Stimulated activated CD8-positive, alpha-beta memory T cell treated with anti-CD3 and anti-CD28 coated beads, Interleukin-15, amount 100 ng/mL, for 24 hours (primary cell): ENCODE results near the gene SMIM45.

Experiments used
- DNase-seq: peaks from one replicate; pipeline ENCODE4 v3.0.0-alpha.2; 2020; ENCODE audit warnings: low read depth

The SMIM45 gene

GRCh38 chr22:41970601-41971000 lies 18.7 kb downstream of the SMIM45 start:
- DNase-seq = no peak

- no peak for DNase-seq
Observed at GRCh38 chr22:41971431-41971830, 19.5 kb downstream of the SMIM45 start.

DNA sequence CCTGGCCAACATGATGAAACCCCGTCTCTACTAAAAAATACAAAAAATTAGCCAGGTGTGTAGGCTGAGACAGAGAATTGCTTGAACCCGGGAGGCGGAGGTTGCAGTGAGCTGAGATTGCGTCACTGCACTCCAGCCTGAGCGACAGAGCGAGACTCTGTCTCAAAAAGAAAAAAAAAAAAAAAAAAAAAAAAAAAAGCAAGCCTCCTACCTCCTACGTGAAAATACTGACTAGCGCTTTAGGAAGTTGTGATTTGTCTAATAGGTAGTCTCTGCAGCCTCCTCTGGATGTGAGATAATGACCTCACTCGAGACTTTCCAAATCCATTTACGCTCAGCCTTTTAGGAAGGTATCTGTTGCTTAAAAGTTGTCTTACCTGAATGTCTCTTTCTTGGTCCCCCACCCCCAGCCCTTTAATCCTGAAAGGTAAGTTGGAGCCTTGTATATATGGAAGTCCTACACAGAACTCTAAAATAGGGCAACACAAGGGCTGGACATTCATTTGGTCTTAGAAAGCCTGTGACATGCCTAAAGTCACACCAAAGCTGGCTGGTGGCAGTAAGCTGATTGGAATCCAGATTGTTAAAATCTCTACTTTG lies 22.8 kb downstream of the SMIM45 start:
- no peak for DNase-seq

DNA sequence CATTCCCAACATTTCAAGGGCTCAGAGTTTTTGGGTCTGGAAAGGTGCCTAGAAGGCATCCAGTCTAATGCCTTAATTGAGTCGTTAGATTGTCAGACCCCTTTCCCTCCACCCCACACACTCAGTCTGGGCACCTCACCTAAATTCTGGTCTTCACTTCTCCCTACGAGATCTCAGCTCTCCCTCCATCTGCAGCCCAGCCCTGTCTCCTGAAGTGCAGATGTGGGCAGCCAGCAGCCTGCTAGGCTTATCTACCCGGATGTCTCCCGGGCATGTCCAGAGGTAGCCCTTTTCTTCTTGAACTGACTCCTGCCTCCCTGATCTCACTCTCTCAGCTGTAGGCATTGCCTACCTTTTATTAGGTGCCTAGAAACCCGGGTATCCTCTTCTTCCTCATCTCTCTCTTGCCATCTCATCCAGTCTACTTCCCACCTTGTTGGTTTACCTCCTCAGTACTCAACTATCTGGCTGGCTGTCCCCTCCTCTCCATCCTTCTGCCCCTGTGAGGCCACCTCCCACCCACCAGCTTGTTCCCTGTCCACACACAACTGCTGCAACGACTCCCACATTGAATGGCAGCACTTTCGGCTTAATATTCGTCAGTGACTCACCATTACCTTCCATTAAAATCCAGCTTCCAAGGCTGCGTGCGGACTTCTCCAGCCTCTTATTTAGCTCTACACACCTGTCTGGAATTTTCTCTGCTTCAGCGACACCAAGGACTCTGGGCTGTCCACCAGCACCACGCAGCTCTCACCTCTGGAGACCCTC lies 23.5 kb downstream of the SMIM45 start:
- DNase-seq = no peak

DNA sequence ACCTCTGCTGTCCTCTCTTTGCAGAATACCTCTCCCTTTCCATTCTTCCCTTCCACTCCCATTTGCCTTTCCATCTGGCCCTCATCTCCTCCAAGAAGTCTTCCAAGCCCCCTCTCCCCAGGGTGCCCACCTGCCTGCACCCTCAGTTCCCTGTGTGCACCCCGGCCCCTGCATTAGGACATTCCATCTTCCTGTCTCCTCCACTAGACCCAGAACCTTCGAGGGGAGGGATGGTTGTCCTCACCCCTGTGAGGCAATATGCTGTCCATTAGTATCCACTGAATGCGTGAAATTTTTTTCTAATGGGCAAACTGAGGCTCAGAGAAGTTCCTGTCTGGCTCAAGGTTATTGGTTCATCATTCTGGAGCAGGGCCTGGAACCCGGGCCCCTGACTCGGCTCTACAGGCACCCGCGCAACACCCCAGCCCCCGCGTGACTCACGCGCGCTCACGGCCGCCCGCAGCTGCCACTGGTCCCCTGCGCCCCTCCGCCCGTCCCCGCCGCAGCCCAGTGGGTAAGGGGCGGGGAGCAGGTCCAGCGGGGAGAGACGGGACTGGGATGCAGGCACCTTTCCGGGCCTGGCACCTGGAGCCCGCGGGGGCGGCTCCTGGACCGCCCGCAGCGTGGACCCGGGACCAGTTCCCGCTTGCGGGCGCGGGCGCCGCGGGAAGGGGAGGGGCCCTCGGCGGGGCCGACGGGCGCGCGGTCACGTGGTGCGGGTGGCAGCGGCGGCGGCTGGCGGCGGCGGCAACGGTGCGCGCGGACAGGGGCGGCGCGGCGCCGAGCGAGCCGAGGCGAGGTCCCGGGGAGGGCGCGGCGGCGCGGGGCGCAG lies 24.3 kb downstream of the SMIM45 start:
- no peak for DNase-seq

- DNase-seq = no peak
Observed at GRCh38 chr22:41976961-41977566, 25.1 kb downstream of the SMIM45 start.

DNA sequence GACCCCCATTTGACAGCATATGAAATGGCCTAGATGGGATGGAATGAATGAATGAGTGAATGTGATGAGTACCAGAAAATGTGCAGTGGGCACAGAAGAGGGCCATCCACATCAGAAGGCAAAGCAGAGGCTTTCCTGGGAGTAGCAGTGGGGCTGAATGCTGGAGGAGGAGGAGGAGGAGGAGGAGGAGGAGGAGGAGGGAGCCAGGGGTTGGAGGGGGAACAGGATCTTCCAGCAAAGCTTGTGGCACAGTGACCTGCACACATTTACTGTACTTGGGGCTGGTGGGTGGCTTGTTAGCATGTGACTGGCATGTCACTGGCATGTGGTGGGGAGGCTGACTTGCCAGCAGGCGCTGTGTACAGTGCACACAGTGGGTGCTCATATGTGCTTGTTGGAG lies 26.8 kb downstream of the SMIM45 start:
- no peak for DNase-seq

GRCh38 chr22:41979423-41980250 lies 27.7 kb downstream of the SMIM45 start:
- DNase-seq = no peak

- DNase-seq = no peak
Observed at GRCh38 chr22:41982865-41983264, 30.9 kb downstream of the SMIM45 start.

DNA sequence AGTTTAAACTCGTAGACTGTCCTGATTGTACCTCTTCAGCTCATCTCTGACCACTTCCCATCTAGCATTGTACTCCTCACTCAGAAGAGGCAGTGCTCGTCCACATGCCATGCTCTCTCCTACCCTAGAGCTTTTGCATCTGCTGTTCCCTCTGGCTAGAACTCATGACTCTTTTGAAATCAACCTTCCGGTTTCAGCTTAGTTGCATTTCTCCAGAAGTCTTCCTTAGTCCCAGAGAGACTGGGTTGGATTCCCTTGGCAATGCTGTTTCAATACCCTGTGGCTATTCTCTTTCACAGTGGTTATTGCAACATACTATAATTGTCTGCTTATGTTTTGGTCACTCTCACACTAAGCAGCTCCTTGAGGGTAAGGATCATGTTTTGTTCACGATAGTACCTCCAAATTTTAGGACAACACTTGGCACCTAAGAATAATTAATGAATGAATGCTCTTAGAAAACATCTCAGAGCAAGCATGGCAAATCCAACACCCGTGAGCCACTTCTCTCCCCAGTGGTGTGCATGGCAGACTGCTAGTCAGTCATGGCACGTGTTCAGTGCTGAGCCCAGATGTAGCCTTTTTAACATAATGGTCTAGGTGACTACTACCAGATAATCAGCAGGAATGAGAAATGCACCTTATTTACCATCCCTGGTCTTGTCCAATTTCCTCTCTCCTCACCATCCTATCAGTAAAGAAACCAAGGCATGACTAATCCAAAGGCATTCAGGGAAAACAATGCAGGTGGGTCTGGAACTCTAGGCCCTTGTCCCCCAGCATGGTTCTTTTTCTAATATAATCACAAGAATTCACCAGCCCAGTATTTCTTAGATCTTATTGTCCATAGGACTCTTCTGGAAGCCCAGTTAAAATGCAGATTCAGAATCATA lies 31.8 kb downstream of the SMIM45 start:
- DNase-seq = no peak

DNA sequence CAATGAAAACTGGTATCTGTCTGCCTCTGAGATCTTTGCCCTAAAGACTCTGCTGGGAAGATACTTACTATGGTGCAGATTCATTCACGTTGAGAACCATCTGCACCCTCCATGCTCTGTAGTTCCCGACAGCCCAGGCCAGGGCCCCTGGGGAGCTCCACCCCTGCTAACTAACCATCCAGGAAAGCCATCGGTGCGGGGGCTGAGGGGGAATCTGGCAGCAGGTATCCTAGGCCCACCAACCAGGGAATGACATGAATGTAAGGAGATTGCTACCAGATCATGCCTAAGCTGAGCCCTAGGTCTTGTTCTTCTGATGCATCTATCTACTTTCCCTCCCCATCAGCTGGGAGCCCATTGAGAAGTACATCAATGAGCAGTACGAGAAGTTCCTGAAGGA lies 35.3 kb downstream of the SMIM45 start:
- no peak for DNase-seq

GRCh38 chr22:41989246-41989645 lies 37.3 kb downstream of the SMIM45 start:
- no peak for DNase-seq

DNA sequence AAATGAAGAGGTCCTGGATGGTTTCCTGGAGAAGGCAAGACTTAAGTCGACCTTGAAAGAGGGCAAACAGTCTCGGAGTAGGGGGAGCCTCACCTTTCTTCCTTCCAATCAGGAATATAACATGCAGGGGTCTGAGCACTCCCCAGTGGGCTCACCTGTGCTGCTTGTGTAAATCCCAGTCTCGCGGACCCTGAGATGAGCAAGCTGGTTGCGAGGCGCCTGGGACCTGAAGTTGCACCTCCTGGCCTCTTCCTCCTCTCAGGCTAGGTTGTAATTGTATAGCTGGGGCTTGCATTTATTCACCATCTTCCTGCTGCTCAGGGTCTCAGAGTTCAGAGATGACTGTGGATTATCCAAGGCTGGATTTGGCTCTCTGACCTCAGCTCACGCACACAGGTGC lies 39.2 kb downstream of the SMIM45 start:
- DNase-seq = no peak

- no peak for DNase-seq
Observed at GRCh38 chr22:41992496-41992895, 40.5 kb downstream of the SMIM45 start.

GRCh38 chr22:41995211-41995610 lies 43.3 kb downstream of the SMIM45 start:
- DNase-seq = no peak

- no peak for DNase-seq
Observed at GRCh38 chr22:41996826-41997225, 44.9 kb downstream of the SMIM45 start.

DNA sequence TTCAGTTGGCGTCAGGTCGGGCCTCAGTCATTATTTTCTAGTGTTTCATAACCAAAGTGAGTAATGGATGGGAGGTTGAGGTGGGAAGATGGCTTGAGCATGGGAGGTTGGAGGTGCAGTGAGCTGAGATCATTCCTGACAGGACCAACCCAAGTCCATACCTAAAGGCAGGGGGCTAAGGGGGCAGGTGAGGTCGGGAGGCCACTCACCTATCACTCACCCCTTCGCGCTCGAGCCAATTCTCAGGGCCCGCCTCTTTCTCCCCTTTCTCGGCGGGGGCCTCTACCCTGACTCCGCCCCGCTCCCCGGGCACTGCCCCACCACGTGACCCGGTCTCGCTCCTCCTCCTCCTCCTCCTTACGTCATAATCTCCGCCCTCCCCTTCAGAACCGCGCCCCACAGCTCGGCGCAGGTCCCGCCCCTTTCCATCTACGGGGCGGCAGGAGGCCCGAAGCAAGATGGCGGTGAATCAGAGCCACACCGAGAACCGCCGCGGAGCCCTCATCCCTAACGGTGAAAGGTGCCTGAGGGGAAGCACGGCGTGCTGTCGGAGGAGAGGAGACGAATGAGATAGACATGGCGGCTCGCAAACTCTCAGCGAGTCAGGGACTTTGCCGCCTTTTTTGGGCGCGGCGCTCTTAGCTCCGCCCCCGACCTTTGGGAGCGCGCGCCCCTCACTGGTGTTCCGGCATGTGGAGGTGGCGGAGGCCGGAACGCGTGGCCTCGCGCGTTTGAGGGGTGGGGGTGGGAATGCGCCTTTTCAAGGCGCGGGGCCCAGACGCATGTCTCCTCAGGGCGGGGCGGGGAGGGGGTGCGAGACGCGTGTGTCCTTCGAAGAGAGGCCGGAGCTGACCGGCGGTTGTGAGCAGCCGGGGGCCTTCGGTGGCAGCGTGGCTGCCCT lies 46.7 kb downstream of the SMIM45 start, which contains the start of gene WBP2NL:
TSS of gene WBP2NL (plus strand) at position 428 of the 901 bp plus-strand sequence. CDS start at position 459, 31 bp downstream.
- DNase-seq = peak; percentile 57

DNA sequence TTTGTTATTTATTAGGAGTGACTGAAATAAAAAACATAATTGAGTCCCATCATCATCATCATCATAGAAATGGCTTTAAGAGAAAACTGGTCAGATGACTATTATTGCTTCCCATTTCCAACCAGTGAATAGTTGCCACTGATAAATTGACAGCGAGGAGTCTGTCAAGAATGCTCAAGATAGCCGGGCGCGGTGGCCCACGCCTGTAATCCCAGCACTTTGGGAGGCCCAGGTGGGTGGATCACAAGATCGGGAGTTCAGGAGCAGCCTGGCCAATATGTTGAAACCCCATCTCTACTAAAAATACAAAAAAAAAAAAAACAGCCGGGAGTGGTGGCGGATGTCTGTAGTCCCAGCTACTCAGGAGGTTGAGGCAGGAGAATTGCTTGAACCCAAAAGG lies 48.5 kb downstream of the SMIM45 start:
- DNase-seq = no peak

DNA sequence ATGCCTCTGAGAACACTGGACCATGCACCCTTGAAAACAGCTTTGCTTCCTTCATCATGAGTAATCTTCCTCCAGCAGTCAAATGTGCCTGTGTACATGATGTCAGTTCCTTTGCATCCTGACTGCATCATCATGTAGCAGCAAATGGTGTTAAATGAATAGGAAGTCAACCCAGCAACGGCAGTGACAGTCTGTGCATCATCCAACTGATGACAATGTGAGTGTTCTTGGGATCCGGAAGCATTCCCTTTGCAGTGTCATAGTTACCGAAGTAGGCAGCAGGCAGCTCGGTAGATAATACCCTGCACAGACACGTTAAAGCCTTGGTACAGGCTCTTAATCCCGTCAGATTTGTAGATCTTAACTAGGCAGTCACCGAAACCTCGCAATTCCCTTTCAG lies 49.2 kb downstream of the SMIM45 start:
- DNase-seq = no peak
